Measurements from ENCODE around the gene MAOB.
"Not testable (repeated sequence)": the region's sequence is repeated elsewhere in the genome, so short reads cannot be mapped to it uniquely, and the experiment has no call there.

MAOB gene

GRCh38 chrX:43882294-43882681, at the start of gene MAOB:
Gene MAOB, minus strand, starts transcription at chrX:43882450. Its CDS starts 151 bp downstream, at chrX:43882299.
- Histone ChIP-seq H3K36me3 (ENCODE audit: low read length) (no peaks in the 10 kb centered on the region), H4K20me1 (ENCODE audit: low read depth, low read length) (no peaks in the 10 kb centered on the region), H3K79me2 (ENCODE audit: insufficient read depth, low read length) (no peaks in the 10 kb centered on the region), H3K27me3 (ENCODE audit: low read length) (no peaks in the 10 kb centered on the region), H3K9me2 (replicated peaks; ENCODE audit: insufficient read depth, low read length) (no peaks in the 10 kb centered on the region), H3K4me2 (ENCODE audit: low read depth, low read length, poor library complexity, severe bottlenecking) (no peak within 1 kb of the TSS), H3F3A (ENCODE audit: insufficient read depth) (no peaks in the 10 kb centered on the region), H3K9ac (ENCODE audit: low read length) (no peak within 1 kb of the TSS), H3K27ac (ENCODE audit: low read depth, low read length) (no peak within 1 kb of the TSS), H3K9me3 (ENCODE audit: insufficient read depth, low read length) (no peaks in the 10 kb centered on the region), H3K4me3 (ENCODE audit: insufficient read depth, low read length, poor library complexity, severe bottlenecking) (no peak within 1 kb of the TSS), H2AFZ (ENCODE audit: low read depth, low read length, severe bottlenecking) (no peak within 1 kb of the TSS)
- no peak for TF ChIP-seq EZH2phosphoT487 (conservative IDR thresholded peaks at IDR 0.05; ENCODE audit: low read length)
- TF ChIP-seq CTCF (IDR thresholded peaks at IDR 0.05; ENCODE audit: insufficient read depth, low read length, poor library complexity, severe bottlenecking) = no peak

DNA sequence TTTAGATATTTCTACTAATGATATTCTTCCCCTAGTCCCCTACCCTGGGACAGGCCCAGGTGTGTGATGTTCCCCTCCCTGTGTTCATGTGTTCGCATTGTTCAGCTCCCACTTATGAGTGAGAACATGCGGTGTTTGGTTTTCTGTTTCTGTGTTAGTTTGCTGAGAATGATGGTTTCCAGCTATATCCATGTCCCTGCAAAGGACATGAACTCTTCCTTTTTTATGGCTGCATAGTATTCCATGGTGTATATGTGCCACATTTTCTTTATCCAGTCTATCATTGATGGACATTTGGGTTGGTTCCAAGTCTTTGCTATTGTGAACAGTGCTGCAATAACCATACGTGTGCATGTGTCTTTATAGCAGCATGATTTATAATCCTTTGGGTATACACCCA, 39.8 kb upstream of the MAOB start:
- not testable (repeated sequence) for H3K27ac ChIP-seq (ENCODE audit: low read depth, low read length)

DNA sequence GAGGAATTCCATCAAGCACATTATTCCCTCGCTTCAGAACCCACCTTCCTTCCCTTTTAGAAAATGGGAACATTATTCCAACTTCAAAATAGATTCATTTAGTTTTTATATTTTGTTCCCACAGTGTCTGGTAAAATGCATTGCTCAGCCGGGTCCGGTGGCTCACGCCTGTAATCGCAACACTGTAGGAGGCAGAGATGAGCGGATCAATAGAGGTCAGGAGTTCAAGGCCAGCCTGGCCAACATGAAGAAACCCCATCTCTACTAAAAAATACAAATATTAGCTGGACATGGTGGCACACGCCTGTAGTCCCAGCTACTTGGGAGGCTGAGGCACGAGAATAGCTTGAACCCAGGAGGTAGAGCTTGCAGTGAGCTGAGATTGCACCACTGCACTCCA, 28.5 kb upstream of the MAOB start:
- H3F3A ChIP-seq (ENCODE audit: insufficient read depth); H2AFZ ChIP-seq (ENCODE audit: low read depth, low read length, severe bottlenecking); H3K4me3 ChIP-seq (ENCODE audit: insufficient read depth, low read length, poor library complexity, severe bottlenecking); H3K9me3 ChIP-seq (ENCODE audit: insufficient read depth, low read length); H3K36me3 ChIP-seq (ENCODE audit: low read length); H4K20me1 ChIP-seq (ENCODE audit: low read depth, low read length); H3K9ac ChIP-seq (ENCODE audit: low read length); H3K9me2 ChIP-seq (replicated peaks; ENCODE audit: insufficient read depth, low read length); H3K27ac ChIP-seq (ENCODE audit: low read depth, low read length); H3K4me2 ChIP-seq (ENCODE audit: low read depth, low read length, poor library complexity, severe bottlenecking); H3K27me3 ChIP-seq (ENCODE audit: low read length); H3K79me2 ChIP-seq (ENCODE audit: insufficient read depth, low read length): not testable (repeated sequence)

More for the DNA sequence above, 39.8 kb upstream of the MAOB start:
- H4K20me1 ChIP-seq (ENCODE audit: low read depth, low read length); H3K9ac ChIP-seq (ENCODE audit: low read length); H3K9me3 ChIP-seq (ENCODE audit: insufficient read depth, low read length); H3K79me2 ChIP-seq (ENCODE audit: insufficient read depth, low read length); H3K4me2 ChIP-seq (ENCODE audit: low read depth, low read length, poor library complexity, severe bottlenecking); H3K27me3 ChIP-seq (ENCODE audit: low read length); H3F3A ChIP-seq (ENCODE audit: insufficient read depth); H3K36me3 ChIP-seq (ENCODE audit: low read length); H2AFZ ChIP-seq (ENCODE audit: low read depth, low read length, severe bottlenecking); H3K4me3 ChIP-seq (ENCODE audit: insufficient read depth, low read length, poor library complexity, severe bottlenecking); H3K9me2 ChIP-seq (replicated peaks; ENCODE audit: insufficient read depth, low read length): not testable (repeated sequence)

- no peak overlapping the region for H2AFZ ChIP-seq (ENCODE audit: low read depth, low read length, severe bottlenecking)
- no peak overlapping the region for H3K9ac ChIP-seq (ENCODE audit: low read length)
- no peak overlapping the region for H3K27ac ChIP-seq (ENCODE audit: low read depth, low read length)
- H3K27me3 ChIP-seq (ENCODE audit: low read length) = no peaks in the 10 kb centered on the region
- TF ChIP-seq EZH2phosphoT487 (conservative IDR thresholded peaks at IDR 0.05; ENCODE audit: low read length) (no peak), CTCF (IDR thresholded peaks at IDR 0.05; ENCODE audit: insufficient read depth, low read length, poor library complexity, severe bottlenecking) (no peak)
- no peak overlapping the region for H3K4me3 ChIP-seq (ENCODE audit: insufficient read depth, low read length, poor library complexity, severe bottlenecking)
- no peaks in the 10 kb centered on the region for H3K9me2 ChIP-seq (replicated peaks; ENCODE audit: insufficient read depth, low read length)
- H3F3A ChIP-seq (ENCODE audit: insufficient read depth) = no peaks in the 10 kb centered on the region
- no peaks in the 10 kb centered on the region for H3K9me3 ChIP-seq (ENCODE audit: insufficient read depth, low read length)
- H3K4me2 ChIP-seq (ENCODE audit: low read depth, low read length, poor library complexity, severe bottlenecking) = no peak overlapping the region
- no peaks in the 10 kb centered on the region for H3K36me3 ChIP-seq (ENCODE audit: low read length)
- H3K79me2 ChIP-seq (ENCODE audit: insufficient read depth, low read length) = no peaks in the 10 kb centered on the region
- no peaks in the 10 kb centered on the region for H4K20me1 ChIP-seq (ENCODE audit: low read depth, low read length)
Measured at GRCh38 chrX:43910012-43910411, 27.8 kb upstream of the MAOB start.

Data from SU-DHL-6 (cell line).